HepG2 (cell line): ENCODE measurements around the gene FBXO9. TPM values are rescaled to one million over a fixed set of nuclear protein-coding genes. Genes with fewer than 3 reads are reported as not detected.
A peak's percentile ranks its signal among the peaks of the same experiment; 100 is the strongest.

ENCODE experiments used
- AKNA ChIP-seq: sonication (generic); formaldehyde crosslinking; IDR thresholded peaks from 2 replicates; pipeline ENCODE4 v1.4.0; 2020; ENCODE audit warnings: missing genetic modification reagents, borderline replicate concordance
- ARHGAP35 ChIP-seq: sonication (generic); formaldehyde crosslinking; IDR thresholded peaks from 2 replicates; pipeline ENCODE4 v1.9.0; 2022; ENCODE audit warnings: mild to moderate bottlenecking, inconsistent platforms, moderate library complexity, missing genetic modification reagents, borderline replicate concordance
- CAMTA2 ChIP-seq: sonication (generic); formaldehyde crosslinking; IDR thresholded peaks from 2 replicates; pipeline ENCODE4 v1.4.0; 2020; ENCODE audit warnings: mild to moderate bottlenecking, missing genetic modification reagents, borderline replicate concordance
- EZH2 ChIP-seq: conservative IDR thresholded peaks from 2 replicates; pipeline ENCODE4 v1.6.1; 2012; ENCODE audit warnings: mild to moderate bottlenecking, low read depth, low read length, moderate library complexity
- GABPB1 ChIP-seq: IDR thresholded peaks from 2 replicates; pipeline ENCODE4 v1.6.1; 2016; ENCODE audit warnings: mild to moderate bottlenecking, missing genetic modification reagents, moderate library complexity, missing compliant biosample characterization
- HMG20A ChIP-seq: IDR thresholded peaks from 2 replicates; pipeline ENCODE4 v1.6.1; 2016; ENCODE audit warnings: borderline replicate concordance
- KAT2B ChIP-seq: fragments of 150-350 bp; IDR thresholded peaks from 2 replicates; pipeline ENCODE4 v1.6.1; 2014; ENCODE audit warnings: low read depth, low read length, borderline replicate concordance
- KDM4B ChIP-seq: sonication (generic); formaldehyde crosslinking; IDR thresholded peaks from 2 replicates; pipeline ENCODE4 v1.4.0; 2020; ENCODE audit warnings: missing genetic modification reagents
- MLXIP ChIP-seq: sonication (generic); formaldehyde crosslinking; IDR thresholded peaks from 2 replicates; pipeline ENCODE4 v1.9.0; 2021; ENCODE audit warnings: missing genetic modification reagents, borderline replicate concordance
- MXD3 ChIP-seq: IDR thresholded peaks from 2 replicates; pipeline ENCODE4 v1.6.1; 2016; ENCODE audit warnings: mild to moderate bottlenecking, missing biosample characterization, missing genetic modification reagents
- PRDM10 ChIP-seq: sonication (generic); formaldehyde crosslinking; IDR thresholded peaks from 2 replicates; pipeline ENCODE4 v1.4.0; 2020; ENCODE audit warnings: low read depth, missing genetic modification reagents
- STAG1 ChIP-seq: sonication (generic); formaldehyde crosslinking; IDR thresholded peaks from 2 replicates; pipeline ENCODE4 v1.4.0; 2020; ENCODE audit warnings: missing genetic modification reagents
- TBX3 ChIP-seq: fragments of 450-650 bp; IDR thresholded peaks from 2 replicates; pipeline ENCODE4 v1.6.1; 2017; ENCODE audit warnings: antibody characterized with exemption, mild to moderate bottlenecking, inconsistent platforms, borderline replicate concordance
- ZKSCAN1 ChIP-seq: fragments of 150-350 bp; IDR thresholded peaks from 2 replicates; pipeline ENCODE4 v1.6.1; 2014; ENCODE audit warnings: low read length
- ZNF256 ChIP-seq: sonication (generic); formaldehyde crosslinking; conservative IDR thresholded peaks from 2 replicates; pipeline ENCODE4 v1.4.0; 2020; ENCODE audit warnings: missing genetic modification reagents
- ZNF543 ChIP-seq: sonication (generic); formaldehyde crosslinking; IDR thresholded peaks from 2 replicates; pipeline ENCODE4 v1.4.0; 2020; ENCODE audit warnings: mild to moderate bottlenecking, missing genetic modification reagents
- ZNF749 ChIP-seq: sonication (generic); formaldehyde crosslinking; IDR thresholded peaks from 2 replicates; pipeline ENCODE4 v1.8.0; 2022; ENCODE audit warnings: mild to moderate bottlenecking, missing genetic modification reagents, moderate library complexity, borderline replicate concordance
- polyA plus RNA-seq, 8 experiments: library from polyadenylated mRNA; depleted of rRNA in 3 of 8; stranded (reverse) in 7 of 8; unstranded in 1 of 8; fragments of >200 nt; fragmentation: Illumina TruSeq in 4 of 8; extraction: Trizol in 4 of 8; gene quantifications; 2 replicates each; pipeline versions ENCODE4 v1.2.1 to v1.2.3, GENCODE V29; 2011 to 2016; ENCODE audit warnings: low read depth in 4 of 8, missing spikeins in 1 of 8, mixed read lengths in 1 of 8; ENCODE audit not compliant: insufficient read depth in 1 of 8
- total RNA-seq, 5 experiments: library from RNA; depleted of rRNA; stranded (reverse); fragments of >200 nt; fragmentation: Illumina TruSeq; extraction: Trizol; gene quantifications; 2 replicates each; pipeline ENCODE4 v1.2.3, GENCODE V29; 2016; ENCODE audit warnings: low read depth in 1 of 5

The FBXO9 gene
- total and polyA plus RNA-seq, 2 of the 13 experiments (the other 11 are each of a cell fraction or from before 2014, with no cell fraction given) = 64.3 to 98.4 TPM

GRCh38 chr6:53065266-53066076, at the start of gene FBXO9 (continued):
- TF ChIP-seq MLXIP (CRISPR knock-in tag) (no peak), PRDM10 (CRISPR knock-in tag) (no peak), ARHGAP35 (peak; percentile 42), AKNA (CRISPR knock-in tag) (no peak), TBX3 (no peak), ZKSCAN1 (peak; percentile 100), ZNF256 (CRISPR knock-in tag) (peak; percentile 76; the same call in 1 of the 2 replicates), CAMTA2 (CRISPR knock-in tag) (peak; percentile 57; the same call in 1 of the 2 replicates), KAT2B (no peak), ZNF749 (CRISPR knock-in tag) (peak; percentile 90; the same call in 1 of the 2 replicates), STAG1 (CRISPR knock-in tag) (no peak), GABPB1 (CRISPR knock-in tag) (peak; percentile 63), EZH2 (no peak), ZNF543 (CRISPR knock-in tag) (peak; percentile 87), HMG20A (no peak), KDM4B (no peak; the same call in 1 of the 2 replicates), MXD3 (peak; percentile 52)
